Cardiac muscle cell (in vitro differentiated cells and primary cell): Measurements from ENCODE around the gene SHCBP1. TPM values are rescaled to one million over a fixed set of nuclear protein-coding genes. Genes with fewer than 3 reads are reported as not detected.

Experiments
- DNase-seq, 2 donors: peaks; one replicate each; pipeline versions ENCODE4 v3.0.0 to v3.0.0-alpha.2; 2010 to 2017; ENCODE audit warnings: low read depth in 1 of 2, low spot score in 1 of 2
- H3K27ac ChIP-seq: fragments of 200-600 bp; sonication (generic); 2 replicates; pipeline ENCODE4 v1.5.1; 2016
- H3K27me3 ChIP-seq: fragments of 200-600 bp; sonication (generic); 2 replicates; pipeline ENCODE4 v1.6.0; 2016; ENCODE audit warnings: control low read depth
- H3K36me3 ChIP-seq: fragments of 200-600 bp; sonication (generic); 2 replicates; pipeline ENCODE4 v1.5.1; 2016; ENCODE audit warnings: control low read depth
- H3K4me1 ChIP-seq: fragments of 200-600 bp; sonication (generic); 2 replicates; pipeline ENCODE4 v1.8.1; 2017; ENCODE audit warnings: low read depth, mild to moderate bottlenecking, mixed run types
- H3K4me3 ChIP-seq: fragments of 200-600 bp; sonication (generic); 2 replicates; pipeline ENCODE4 v1.5.1; 2016; ENCODE audit warnings: mild to moderate bottlenecking
- H3K9me3 ChIP-seq: fragments of 200-600 bp; sonication (generic); 2 replicates; pipeline ENCODE4 v1.5.1; 2017; ENCODE audit warnings: low read depth, mild to moderate bottlenecking, control low read depth
- CTCF ChIP-seq: IDR thresholded peaks from 2 replicates; pipeline ENCODE4 v1.5.1; 2012; ENCODE audit warnings: low read depth, mild to moderate bottlenecking, low read length
- polyA plus RNA-seq: library from polyadenylated mRNA; unstranded; fragments of >200 nt; fragmentation: Nextera tagmentation; extraction: Ambion mirVana; gene quantifications from 2 replicates; pipeline ENCODE4 v1.2.1, GENCODE V29; 2016
- total RNA-seq: library from RNA; depleted of rRNA; stranded (reverse); fragments of >200 nt; gene quantifications from 2 replicates; pipeline ENCODE4 v1.2.3, GENCODE V29; 2016

SHCBP1 gene
- total and polyA plus RNA-seq, 2 experiments from 2014 or later = 4.4 to 4.7 TPM

- Histone ChIP-seq H3K27me3 (no peaks in the 10 kb centered on the region), H3K9me3 (no peaks in the 10 kb centered on the region), H3K4me3 (no peak overlapping the region), H3K4me1 (peaks cover 8% of the 10 kb centered on the region), H3K27ac (no peak overlapping the region), H3K36me3 (no peaks in the 10 kb centered on the region)
- DNase-seq = peak in 1 of 2 donors; percentile 70
- TF ChIP-seq CTCF = no peak
Observed at GRCh38 chr16:46649588-46650253, 28.5 kb upstream of the SHCBP1 start.

GRCh38 chr16:46648656-46649055 is 27.5 kb upstream of the SHCBP1 start:
- peak in 1 of 2 donors; percentile 5 for DNase-seq
- H3K36me3 ChIP-seq = no peaks in the 10 kb centered on the region
- no peaks in the 10 kb centered on the region for H3K27me3 ChIP-seq
- H3K4me1 ChIP-seq = peaks cover 8% of the 10 kb centered on the region
- TF ChIP-seq CTCF = no peak
- no peaks in the 10 kb centered on the region for H3K9me3 ChIP-seq
- H3K4me3 ChIP-seq = no peak overlapping the region
- no peak overlapping the region for H3K27ac ChIP-seq

- Histone ChIP-seq H3K9me3 (no peaks in the 10 kb centered on the region), H3K4me1 (no peaks in the 10 kb centered on the region), H3K4me3 (no peak overlapping the region), H3K27me3 (peaks cover 9% of the 10 kb centered on the region), H3K36me3 (no peaks in the 10 kb centered on the region), H3K27ac (no peak overlapping the region)
- DNase-seq = peak in 1 of 2 donors; percentile 16
- TF ChIP-seq CTCF = no peak
Observed at GRCh38 chr16:46638947-46639925, 18.1 kb upstream of the SHCBP1 start.

- peak overlapping the region; percentile 16 for H3K4me3 ChIP-seq
- H3K27me3 ChIP-seq = peaks cover 12% of the 10 kb centered on the region
- no peak for TF ChIP-seq CTCF
- no peaks in the 10 kb centered on the region for H3K9me3 ChIP-seq
- H3K36me3 ChIP-seq = no peaks in the 10 kb centered on the region
- H3K27ac ChIP-seq = no peak overlapping the region
- peak in 1 of 2 donors; percentile 50 for DNase-seq
- no peaks in the 10 kb centered on the region for H3K4me1 ChIP-seq
Observed at GRCh38 chr16:46632778-46633733, 11.9 kb upstream of the SHCBP1 start.
